NCI-H510A treated with DMSO at 0.1 percent for 48 hours (cell line): ENCODE measurements around the gene TBC1D16.

Source experiments
- DNase-seq: peaks from one replicate; lab custom pipeline; 2025; lab: John Stamatoyannopoulos, UW

TBC1D16 gene

GRCh38 chr17:80035687-80035936, at the start of gene TBC1D16:
Gene TBC1D16, minus strand, starts transcription at chr17:80035872. Its CDS starts 22,325 bp downstream, at chr17:80013547.
- DNase-seq: no peak

- DNase-seq: no peak
These were observed 49.1 kb upstream of the TBC1D16 start for GRCh38 chr17:80084773-80085172.

GRCh38 chr17:80083136-80083661, 47.5 kb upstream of the TBC1D16 start:
- DNase-seq: no peak

GRCh38 chr17:80082403-80083135, 46.9 kb upstream of the TBC1D16 start:
- DNase-seq: peak; percentile 58

- no peak for DNase-seq
These were observed 45.9 kb upstream of the TBC1D16 start for GRCh38 chr17:80081596-80081995.

GRCh38 chr17:80080081-80080480, 44.4 kb upstream of the TBC1D16 start:
- no peak for DNase-seq

- no peak for DNase-seq
These were observed 36.7 kb upstream of the TBC1D16 start for GRCh38 chr17:80072410-80072809.

GRCh38 chr17:80071116-80071841, 35.6 kb upstream of the TBC1D16 start:
- no peak for DNase-seq

- DNase-seq: no peak
These were observed 34.9 kb upstream of the TBC1D16 start for GRCh38 chr17:80070375-80071115.

- no peak for DNase-seq
These were observed 32.9 kb upstream of the TBC1D16 start for GRCh38 chr17:80068301-80069222.

- DNase-seq: no peak
These were observed 31.8 kb upstream of the TBC1D16 start for GRCh38 chr17:80067393-80067986.

- DNase-seq: no peak
These were observed 30.0 kb upstream of the TBC1D16 start for GRCh38 chr17:80065478-80066170.

- DNase-seq: no peak
These were observed 29.0 kb upstream of the TBC1D16 start for GRCh38 chr17:80064696-80065095.

GRCh38 chr17:80063830-80064585, 28.3 kb upstream of the TBC1D16 start:
- no peak for DNase-seq

GRCh38 chr17:80061421-80061820, 25.7 kb upstream of the TBC1D16 start:
- no peak for DNase-seq

- no peak for DNase-seq
These were observed 25.0 kb upstream of the TBC1D16 start for GRCh38 chr17:80060644-80061043.

GRCh38 chr17:80058311-80058955, 22.8 kb upstream of the TBC1D16 start:
- no peak for DNase-seq

GRCh38 chr17:80055597-80055996, 19.9 kb upstream of the TBC1D16 start:
- no peak for DNase-seq

- no peak for DNase-seq
These were observed 17.4 kb upstream of the TBC1D16 start for GRCh38 chr17:80053102-80053501.
